KBM-7 (cell line): Measurements from ENCODE around the gene METTL25.

Source experiments
- DNase-seq: peaks from one replicate; pipeline ENCODE4 v3.0.0-alpha.2; 2015
- in situ Hi-C: fragments of 300-500 bp; cut with MboI; formaldehyde crosslinking; loops from 2 replicates; pipeline ENCODE4 v1.14.3; 2020; ENCODE audit warnings: low sequenced_read_pairs, low pct_unique_long_range_greater_than_20kb, mixed read lengths

Gene METTL25

GRCh38 chr12:82515652-82516051, 157.3 kb downstream of the METTL25 start:
- DNase-seq, result no peak
- in situ Hi-C loops, result no loop called here

DNA sequence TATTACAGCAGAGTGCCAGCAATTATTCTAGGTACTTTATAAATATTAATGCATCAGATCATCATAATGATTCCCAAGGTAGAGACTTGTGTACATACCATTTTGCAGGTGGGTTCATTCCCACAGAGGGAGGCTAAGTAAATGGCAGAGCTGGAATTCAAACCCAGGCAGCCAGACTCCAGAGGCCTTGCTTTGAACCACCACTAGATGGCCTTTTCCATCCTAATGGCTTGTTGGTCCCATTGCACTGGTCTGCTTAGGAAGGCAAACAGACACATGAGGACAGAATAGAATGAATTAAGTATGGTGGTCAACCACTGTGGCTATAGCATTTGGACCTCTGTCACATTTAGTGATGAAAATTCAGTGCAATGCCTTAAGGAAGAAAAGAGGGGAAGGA, 158.7 kb downstream of the METTL25 start:
- in situ Hi-C loops, result no loop called here
- DNase-seq, result peak; percentile 30

- in situ Hi-C loops, result no loop called here
- no peak for DNase-seq
Measured at GRCh38 chr12:82517808-82518207, 159.5 kb downstream of the METTL25 start.

GRCh38 chr12:82519510-82519909, 161.2 kb downstream of the METTL25 start:
- DNase-seq, result no peak
- in situ Hi-C loops, result no loop called here

GRCh38 chr12:82522285-82522684, 164.0 kb downstream of the METTL25 start:
- no peak for DNase-seq
- in situ Hi-C loops, result no loop called here

DNA sequence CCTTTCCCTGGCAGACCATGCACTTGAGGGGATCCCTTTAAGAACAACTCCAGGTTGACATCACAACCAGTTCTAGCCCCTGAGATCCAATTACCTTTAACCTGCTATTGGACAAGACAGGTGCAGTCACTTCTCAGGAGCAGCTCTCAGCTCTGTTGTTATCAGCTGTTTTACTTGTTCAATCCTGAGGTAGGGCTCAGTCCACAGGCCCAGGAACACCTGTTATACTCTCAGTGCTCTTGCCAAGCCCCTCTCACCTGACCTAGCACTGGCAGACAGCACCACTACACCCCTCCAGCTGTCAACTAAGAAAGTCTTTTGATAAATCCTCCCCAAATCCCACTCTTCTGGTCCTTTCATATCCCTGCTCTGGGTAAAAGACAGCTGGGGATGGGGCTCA, 164.4 kb downstream of the METTL25 start:
- in situ Hi-C loops, result no loop called here
- no peak for DNase-seq

GRCh38 chr12:82523996-82524395, 165.7 kb downstream of the METTL25 start:
- in situ Hi-C loops, result no loop called here

GRCh38 chr12:82524641-82525040, 166.3 kb downstream of the METTL25 start:
- in situ Hi-C loops, result no loop called here
- DNase-seq, result no peak

More at GRCh38 chr12:82523996-82524395, 165.7 kb downstream of the METTL25 start:
- DNase-seq, result no peak

DNA sequence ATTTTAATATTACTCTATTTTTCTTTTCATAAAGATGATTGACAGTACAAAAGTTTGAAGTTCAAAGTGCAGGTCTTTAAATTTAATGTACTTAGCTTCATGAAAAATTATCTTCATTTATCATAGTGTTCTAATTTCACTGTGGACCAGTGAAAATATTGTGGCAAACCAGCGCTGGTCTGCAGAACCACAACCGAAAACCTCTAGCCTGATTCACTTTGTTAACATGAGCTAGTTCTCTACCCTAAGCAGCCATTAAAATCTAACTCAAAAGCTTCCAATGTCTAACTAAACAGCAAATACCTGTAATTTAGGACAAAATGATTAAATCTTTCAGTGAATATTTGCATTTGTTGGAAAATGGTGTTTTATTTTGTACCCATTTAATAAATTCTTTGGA, 167.3 kb downstream of the METTL25 start:
- DNase-seq, result no peak

DNA sequence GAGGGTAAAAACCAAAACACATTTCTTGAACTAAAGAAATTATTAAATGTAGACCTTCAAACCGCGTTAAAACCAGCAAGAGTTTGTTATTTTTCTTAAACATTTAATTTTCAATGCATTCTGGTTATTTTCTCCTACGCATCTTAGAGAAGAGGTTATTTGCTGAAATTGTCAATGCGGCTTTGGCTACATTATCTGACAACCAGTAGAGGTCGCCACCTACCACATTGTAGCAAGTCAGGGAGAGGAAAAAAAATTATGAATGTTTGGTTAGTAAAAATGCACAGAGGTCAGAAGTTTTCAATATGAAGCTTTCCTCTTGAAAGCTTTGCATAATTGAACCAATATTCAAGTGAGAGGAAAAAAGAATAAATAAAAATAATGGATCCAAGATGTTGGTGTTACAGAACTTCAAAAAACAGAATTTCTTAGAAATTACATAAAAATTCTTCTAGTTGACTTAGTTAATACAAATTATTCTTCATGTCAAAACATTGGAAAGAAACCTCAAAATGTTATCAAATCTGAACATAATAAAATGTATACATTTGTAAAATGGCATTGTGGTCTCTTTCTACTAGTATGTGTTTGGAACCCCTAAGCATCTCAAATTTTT, 168.9 kb downstream of the METTL25 start:
- peak; percentile 55 for DNase-seq
- in situ Hi-C loops, result no loop called here

More for the DNA sequence above, 167.3 kb downstream of the METTL25 start:
- in situ Hi-C loops, result no loop called here
